ENCODE data around the gene MPV17L2. TPM values are rescaled to one million over a fixed set of nuclear protein-coding genes. Genes with fewer than 3 reads are reported as not detected.

Gene MPV17L2
- total RNA-seq = 10 to 100 TPM; 20.9 to 21.8 TPM
- polyA plus RNA-seq (2013, experiment 1 of 2) = 21.9 TPM
- polyA plus RNA-seq (2013, experiment 2 of 2) = 18.8 TPM
- long read RNA-seq, experiment 1, transcript MPV17L2-204 (5 exons, 1,408 nt) = major isoform, 15 of 20 reads
- long read RNA-seq, experiment 1, partial matches to known transcripts = 4 of 20 reads
- long read RNA-seq, experiment 1, other reads (novel, unspliced or antisense) = 1 of 20 reads
- long read RNA-seq, experiment 2, transcript MPV17L2-204 (5 exons, 1,408 nt) = major isoform, 57 of 58 reads
- long read RNA-seq, experiment 2, partial matches to known transcripts = 0 of 58 reads
- long read RNA-seq, experiment 2, other reads (novel, unspliced or antisense) = 0 of 58 reads
- long read RNA-seq, experiment 3, transcript MPV17L2-202 (4 exons, 1,941 nt) = minor isoform, 10 of 121 reads
- long read RNA-seq, experiment 3, transcript MPV17L2-204 (5 exons, 1,408 nt) = major isoform, 107 of 121 reads
- long read RNA-seq, experiment 3, partial matches to known transcripts = 2 of 121 reads
- long read RNA-seq, experiment 3, other reads (novel, unspliced or antisense) = 2 of 121 reads
- long read RNA-seq, experiment 4, transcript MPV17L2-204 (5 exons, 1,408 nt) = major isoform, 79 of 81 reads
- long read RNA-seq, experiment 4, partial matches to known transcripts = 0 of 81 reads
- long read RNA-seq, experiment 4, other reads (novel, unspliced or antisense) = 0 of 81 reads

DNA sequence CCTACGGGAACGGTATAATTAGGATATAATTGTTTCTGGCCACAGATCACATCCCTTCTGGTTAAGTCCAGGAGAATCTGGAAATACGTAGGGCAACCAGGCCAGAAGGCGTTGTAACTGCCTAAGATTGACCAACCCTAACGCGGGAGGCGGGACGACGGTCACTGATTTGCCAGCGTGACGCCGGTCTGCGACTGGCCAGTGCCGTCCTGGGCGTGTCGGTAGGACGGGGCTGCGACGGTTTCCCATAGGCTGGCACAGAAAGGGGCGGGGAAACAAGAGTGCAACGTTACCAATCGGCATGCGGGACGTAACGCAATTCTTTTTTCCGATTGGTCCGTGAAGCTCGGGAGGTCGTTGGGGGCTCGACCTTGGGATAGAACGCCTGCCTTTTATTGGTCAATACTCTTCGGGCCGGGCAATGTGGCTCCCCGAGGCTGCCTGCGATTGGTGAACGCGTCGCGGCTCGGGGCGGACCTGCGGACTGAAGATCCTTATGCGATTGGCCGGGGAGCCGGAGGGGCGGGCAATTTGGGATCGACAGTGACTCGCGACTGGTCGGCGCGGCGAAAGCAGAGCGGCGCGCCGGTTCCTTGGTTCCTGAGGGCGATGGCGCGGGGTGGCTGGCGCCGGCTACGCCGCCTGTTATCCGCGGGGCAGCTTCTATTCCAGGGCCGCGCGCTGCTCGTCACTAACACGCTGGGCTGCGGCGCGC lies at the start of gene MPV17L2:
MPV17L2 (plus strand) TSS at position 546 of the 715 bp plus-strand sequence; CDS start at position 610, 64 bp downstream.
- H3K27me3 Mint-ChIP-seq (ENCODE audit: insufficient read depth) = no peaks in the 10 kb centered on the region
- WGBS, 2 experiments (ENCODE audit: insufficient coverage in 1 of 2, insufficient read length in 1 of 2) = 0 to 1% methylated on average over 56 to 74 of the region's 74 CpGs

DNA sequence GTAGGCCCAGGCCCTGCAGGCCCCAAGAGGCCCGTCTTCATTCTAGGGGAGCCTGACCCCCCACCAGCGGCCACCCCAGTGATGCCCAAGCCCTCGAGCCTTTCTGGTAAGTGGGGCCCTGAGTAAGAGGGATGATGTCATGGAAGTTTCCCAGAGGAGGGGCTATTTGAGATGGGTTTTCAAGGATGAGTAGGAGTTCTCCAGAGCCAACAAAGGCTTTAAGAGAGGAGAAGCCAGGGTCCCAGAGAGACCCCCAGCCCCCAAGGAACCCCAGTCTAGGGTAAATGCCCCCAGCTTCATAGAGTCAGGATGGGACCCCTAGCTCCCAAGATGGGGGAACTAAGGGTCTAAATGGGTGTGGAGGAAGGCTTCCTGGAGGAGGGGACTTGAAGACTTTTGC lies 49.1 kb upstream of the MPV17L2 start:
- no peaks in the 10 kb centered on the region for H3K9me3 Mint-ChIP-seq
- TF ChIP-seq, protein P1, sequence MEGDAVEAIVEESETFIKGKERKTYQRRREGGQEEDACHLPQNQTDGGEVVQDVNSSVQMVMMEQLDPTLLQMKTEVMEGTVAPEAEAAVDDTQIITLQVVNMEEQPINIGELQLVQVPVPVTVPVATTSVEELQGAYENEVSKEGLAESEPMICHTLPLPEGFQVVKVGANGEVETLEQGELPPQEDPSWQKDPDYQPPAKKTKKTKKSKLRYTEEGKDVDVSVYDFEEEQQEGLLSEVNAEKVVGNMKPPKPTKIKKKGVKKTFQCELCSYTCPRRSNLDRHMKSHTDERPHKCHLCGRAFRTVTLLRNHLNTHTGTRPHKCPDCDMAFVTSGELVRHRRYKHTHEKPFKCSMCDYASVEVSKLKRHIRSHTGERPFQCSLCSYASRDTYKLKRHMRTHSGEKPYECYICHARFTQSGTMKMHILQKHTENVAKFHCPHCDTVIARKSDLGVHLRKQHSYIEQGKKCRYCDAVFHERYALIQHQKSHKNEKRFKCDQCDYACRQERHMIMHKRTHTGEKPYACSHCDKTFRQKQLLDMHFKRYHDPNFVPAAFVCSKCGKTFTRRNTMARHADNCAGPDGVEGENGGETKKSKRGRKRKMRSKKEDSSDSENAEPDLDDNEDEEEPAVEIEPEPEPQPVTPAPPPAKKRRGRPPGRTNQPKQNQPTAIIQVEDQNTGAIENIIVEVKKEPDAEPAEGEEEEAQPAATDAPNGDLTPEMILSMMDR (conservative IDR thresholded peaks at IDR 0.05) = no peak
- no peak overlapping the region for H3K27ac ChIP-seq (ENCODE audit: low read depth, low read length)
- no peaks in the 10 kb centered on the region for H3K9me3 ChIP-seq (ENCODE audit: control insufficient read depth, low read length)
- H3K4me3 ChIP-seq (ENCODE audit: low read length) = no peak overlapping the region
- no peak for DNase-seq
- no peak overlapping the region for H3K27ac Mint-ChIP-seq
- no peaks in the 10 kb centered on the region for H3K4me1 Mint-ChIP-seq
- no peaks in the 10 kb centered on the region for H3K4me1 ChIP-seq (ENCODE audit: control insufficient read depth, insufficient read depth, low read length)
- H3K9ac ChIP-seq (ENCODE audit: extremely low read depth, low read length, poor library complexity, severe bottlenecking) = no peak overlapping the region
- no peaks in the 10 kb centered on the region for H3K27me3 Mint-ChIP-seq (ENCODE audit: insufficient read depth)
- H3K27me3 ChIP-seq (ENCODE audit: control insufficient read depth, insufficient read depth, low read length, poor library complexity, severe bottlenecking) = no peaks in the 10 kb centered on the region
- H3K36me3 Mint-ChIP-seq (ENCODE audit: low read depth) = peaks cover 55% of the 10 kb centered on the region
- peaks cover 16% of the 10 kb centered on the region for H3K36me3 ChIP-seq (ENCODE audit: control insufficient read depth, insufficient read depth, low read length)
- no peak overlapping the region for H3K4me3 Mint-ChIP-seq
- 94 to 100% methylated on average over 3 of the region's 3 CpGs for WGBS, 2 experiments (ENCODE audit: insufficient coverage in 1 of 2, insufficient read length in 1 of 2)

More for the DNA sequence above, at the start of gene MPV17L2:
- Mint-ChIP-seq H3K4me3 (peak within 1 kb of the TSS; percentile 82), H3K4me1 (peaks cover 10% of the 10 kb centered on the region), H3K36me3 (ENCODE audit: low read depth) (peaks cover 8% of the 10 kb centered on the region), H3K27ac (peak within 1 kb of the TSS; percentile 92), H3K9me3 (no peaks in the 10 kb centered on the region)
- TF ChIP-seq, protein P1 (conservative IDR thresholded peaks at IDR 0.05) = no peak
- peak within 1 kb of the TSS; percentile 57 for H3K27ac ChIP-seq (ENCODE audit: low read depth, low read length)
- DNase-seq = peak; percentile 100
- peak within 1 kb of the TSS; percentile 53 for H3K9ac ChIP-seq (ENCODE audit: extremely low read depth, low read length, poor library complexity, severe bottlenecking)
- H3K9me3 ChIP-seq (ENCODE audit: control insufficient read depth, low read length) = no peaks in the 10 kb centered on the region
- no peaks in the 10 kb centered on the region for H3K27me3 ChIP-seq (ENCODE audit: control insufficient read depth, insufficient read depth, low read length, poor library complexity, severe bottlenecking)
- H3K4me3 ChIP-seq (ENCODE audit: low read length) = peak within 1 kb of the TSS; percentile 93
- H3K4me1 ChIP-seq (ENCODE audit: control insufficient read depth, insufficient read depth, low read length) = no peaks in the 10 kb centered on the region
- peaks cover 8% of the 10 kb centered on the region for H3K36me3 ChIP-seq (ENCODE audit: control insufficient read depth, insufficient read depth, low read length)

DNA sequence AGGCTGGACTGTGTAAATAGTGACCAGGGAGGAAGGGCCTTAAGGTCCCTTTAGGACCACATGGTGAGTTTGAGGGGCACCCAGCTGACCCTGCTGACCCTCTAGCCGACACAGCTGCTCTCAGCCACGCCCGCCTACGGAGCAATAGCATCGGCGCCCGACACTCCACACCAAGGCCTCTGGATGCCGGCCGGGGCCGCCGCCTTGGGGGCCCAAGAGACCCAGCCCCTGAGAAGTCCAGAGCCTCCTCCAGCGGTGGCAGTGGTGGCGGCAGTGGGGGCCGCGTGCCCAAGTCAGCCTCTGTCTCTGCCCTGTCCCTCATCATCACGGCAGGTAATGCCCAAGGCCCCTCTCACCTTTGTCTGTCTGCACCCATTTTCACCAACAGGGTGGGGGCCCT lies 48.7 kb upstream of the MPV17L2 start:
- Mint-ChIP-seq H3K27me3 (ENCODE audit: insufficient read depth) (no peaks in the 10 kb centered on the region), H3K36me3 (ENCODE audit: low read depth) (peaks cover 52% of the 10 kb centered on the region), H3K27ac (no peak overlapping the region), H3K4me3 (no peak overlapping the region), H3K4me1 (no peaks in the 10 kb centered on the region), H3K9me3 (no peaks in the 10 kb centered on the region)
- 91 to 99% methylated on average over 11 to 16 of the region's 16 CpGs for WGBS, 2 experiments (ENCODE audit: insufficient coverage in 1 of 2, insufficient read length in 1 of 2)
- Histone ChIP-seq H3K4me3 (ENCODE audit: low read length) (no peak overlapping the region), H3K9me3 (ENCODE audit: control insufficient read depth, low read length) (no peaks in the 10 kb centered on the region), H3K9ac (ENCODE audit: extremely low read depth, low read length, poor library complexity, severe bottlenecking) (no peak overlapping the region), H3K27me3 (ENCODE audit: control insufficient read depth, insufficient read depth, low read length, poor library complexity, severe bottlenecking) (no peaks in the 10 kb centered on the region), H3K36me3 (ENCODE audit: control insufficient read depth, insufficient read depth, low read length) (peaks cover 13% of the 10 kb centered on the region), H3K4me1 (ENCODE audit: control insufficient read depth, insufficient read depth, low read length) (no peaks in the 10 kb centered on the region), H3K27ac (ENCODE audit: low read depth, low read length) (no peak overlapping the region)
- DNase-seq = no peak
- TF ChIP-seq, protein P1 (conservative IDR thresholded peaks at IDR 0.05) = no peak

Data from endodermal cell (in vitro differentiated cells).